ENCODE data around the gene CD151.

The CD151 gene

DNA sequence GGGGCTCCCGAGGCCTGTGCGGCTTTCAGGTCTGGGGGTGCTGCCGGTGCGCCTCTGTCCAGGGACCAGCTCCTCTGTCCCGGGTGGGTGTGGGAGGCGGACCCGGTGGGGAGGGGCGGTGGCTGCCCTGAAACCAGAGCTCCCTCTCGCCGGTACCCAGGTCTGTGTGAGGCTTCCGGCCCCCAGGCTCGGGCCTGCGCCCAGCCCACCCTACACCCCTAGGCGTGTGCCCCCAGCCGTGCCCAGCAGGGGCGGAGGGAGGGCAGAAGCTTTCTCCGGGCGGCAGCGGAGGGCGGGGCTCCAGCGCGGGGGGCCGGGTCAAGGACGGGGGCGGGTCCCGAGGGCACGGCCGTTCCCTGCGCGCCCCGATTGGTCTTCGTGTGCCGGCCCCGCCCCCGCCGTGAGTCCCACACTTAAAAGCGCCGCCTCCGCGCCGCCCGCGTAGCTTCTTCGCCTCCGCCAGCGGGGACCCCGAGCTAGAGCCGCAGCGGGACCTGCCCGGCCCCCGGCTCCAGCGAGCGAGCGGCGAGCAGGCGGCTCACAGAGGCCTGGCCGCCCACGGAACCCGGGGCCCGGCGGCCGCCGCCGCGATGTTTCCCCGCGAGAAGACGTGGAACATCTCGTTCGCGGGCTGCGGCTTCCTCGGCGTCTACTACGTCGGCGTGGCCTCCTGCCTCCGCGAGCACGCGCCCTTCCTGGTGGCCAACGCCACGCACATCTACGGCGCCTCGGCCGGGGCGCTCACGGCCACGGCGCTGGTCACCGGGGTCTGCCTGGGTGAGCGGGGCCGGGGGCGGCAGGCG is 13.4 kb upstream of the CD151 start:
- no peak overlapping the region for H3K27ac Mint-ChIP-seq
- H3K36me3 Mint-ChIP-seq = no peaks in the 10 kb centered on the region
- H3K27me3 Mint-ChIP-seq = no peaks in the 10 kb centered on the region
- H3K4me1 Mint-ChIP-seq (ENCODE audit: low read depth) = peaks cover 10% of the 10 kb centered on the region
- H3K9me3 Mint-ChIP-seq (ENCODE audit: low read depth) = no peaks in the 10 kb centered on the region
- H3K4me3 Mint-ChIP-seq = peak overlapping the region; percentile 49

DNA sequence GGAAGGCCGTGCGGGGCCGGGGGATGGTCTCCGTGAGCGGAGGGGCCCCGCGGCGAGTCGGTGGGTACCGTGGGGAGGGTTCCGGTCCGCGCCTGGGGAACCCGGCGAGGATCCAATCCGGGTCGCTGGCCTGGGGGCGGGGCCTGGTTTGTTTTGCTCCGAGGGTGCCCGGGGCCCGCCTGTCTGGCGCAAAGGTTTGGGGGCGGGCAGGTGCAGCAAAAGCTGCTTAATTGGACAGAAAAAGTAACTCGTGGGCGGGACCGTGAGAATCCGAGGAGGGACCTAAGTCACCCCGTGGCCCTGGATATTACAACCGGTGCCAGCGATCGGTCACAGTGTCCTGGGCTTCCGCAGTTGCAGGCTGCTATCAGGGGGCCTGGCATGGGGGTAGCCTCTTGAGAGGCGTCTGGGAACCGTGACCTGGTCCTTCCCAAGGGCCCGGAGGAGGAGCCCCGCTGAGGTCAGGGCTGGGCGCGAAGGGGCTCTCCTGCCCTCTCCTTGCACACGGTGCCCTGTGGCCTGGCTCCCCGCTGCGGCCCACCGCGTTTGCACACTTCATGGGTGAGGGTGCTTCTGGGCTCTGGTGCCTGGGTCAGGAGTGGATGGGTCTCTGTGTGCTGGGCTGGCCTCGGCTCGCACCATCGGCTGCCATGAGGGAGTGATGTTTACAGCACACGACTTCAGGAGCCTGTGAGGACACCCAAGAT is 12.7 kb upstream of the CD151 start:
- Mint-ChIP-seq H3K27me3 (no peaks in the 10 kb centered on the region), H3K36me3 (no peaks in the 10 kb centered on the region)

DNA sequence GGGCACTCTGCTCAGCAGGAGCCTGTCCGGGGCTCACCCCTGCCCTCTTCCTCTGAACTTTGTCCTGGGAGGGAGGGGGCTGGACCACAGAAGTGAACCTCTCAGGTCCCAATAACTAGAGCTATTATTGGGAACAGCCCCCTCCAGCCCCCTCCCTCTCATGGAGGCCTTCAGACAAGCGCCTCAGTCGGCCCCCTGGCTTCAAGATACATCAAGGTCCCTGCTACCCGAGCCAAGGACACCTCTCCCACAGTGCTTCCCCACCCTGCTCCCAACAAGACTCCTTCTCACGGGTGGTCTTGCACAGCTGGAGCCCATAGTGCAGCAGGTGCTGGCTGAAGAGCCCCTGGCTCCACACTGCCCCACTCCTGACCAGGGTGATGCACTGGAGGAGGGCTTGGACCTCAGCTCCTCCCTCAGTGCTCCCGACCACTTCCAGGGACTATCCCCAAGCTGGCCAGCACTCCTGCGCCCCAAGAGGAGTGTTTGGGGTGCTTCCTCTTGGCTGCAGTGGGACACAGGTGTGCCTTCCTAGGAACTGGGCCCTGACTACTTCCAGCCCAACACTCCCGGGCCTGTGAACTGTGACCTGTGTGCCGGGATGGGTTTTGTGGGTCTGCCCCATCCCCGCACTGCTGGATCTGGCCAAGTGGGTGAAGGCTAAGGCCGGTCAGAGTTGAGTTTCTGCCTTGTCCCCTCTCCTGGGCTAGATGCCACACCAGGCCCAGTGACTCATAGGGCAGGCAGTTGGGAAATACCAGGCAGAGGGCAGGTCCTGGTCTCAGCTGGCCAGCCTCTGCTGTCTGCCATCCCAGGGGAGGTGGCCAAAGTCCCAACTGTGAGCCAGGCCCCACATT is 11.9 kb upstream of the CD151 start:
- Mint-ChIP-seq H3K27ac (no peak overlapping the region), H3K4me3 (peak overlapping the region; percentile 83), H3K36me3 (no peaks in the 10 kb centered on the region), H3K27me3 (no peaks in the 10 kb centered on the region), H3K4me1 (ENCODE audit: low read depth) (peaks cover 10% of the 10 kb centered on the region), H3K9me3 (ENCODE audit: low read depth) (no peaks in the 10 kb centered on the region)

More for the DNA sequence above, 12.7 kb upstream of the CD151 start:
- H3K4me1 Mint-ChIP-seq (ENCODE audit: low read depth) = peaks cover 10% of the 10 kb centered on the region
- no peaks in the 10 kb centered on the region for H3K9me3 Mint-ChIP-seq (ENCODE audit: low read depth)
- peak overlapping the region; percentile 83 for H3K4me3 Mint-ChIP-seq
- peak overlapping the region; percentile 76 for H3K27ac Mint-ChIP-seq

DNA sequence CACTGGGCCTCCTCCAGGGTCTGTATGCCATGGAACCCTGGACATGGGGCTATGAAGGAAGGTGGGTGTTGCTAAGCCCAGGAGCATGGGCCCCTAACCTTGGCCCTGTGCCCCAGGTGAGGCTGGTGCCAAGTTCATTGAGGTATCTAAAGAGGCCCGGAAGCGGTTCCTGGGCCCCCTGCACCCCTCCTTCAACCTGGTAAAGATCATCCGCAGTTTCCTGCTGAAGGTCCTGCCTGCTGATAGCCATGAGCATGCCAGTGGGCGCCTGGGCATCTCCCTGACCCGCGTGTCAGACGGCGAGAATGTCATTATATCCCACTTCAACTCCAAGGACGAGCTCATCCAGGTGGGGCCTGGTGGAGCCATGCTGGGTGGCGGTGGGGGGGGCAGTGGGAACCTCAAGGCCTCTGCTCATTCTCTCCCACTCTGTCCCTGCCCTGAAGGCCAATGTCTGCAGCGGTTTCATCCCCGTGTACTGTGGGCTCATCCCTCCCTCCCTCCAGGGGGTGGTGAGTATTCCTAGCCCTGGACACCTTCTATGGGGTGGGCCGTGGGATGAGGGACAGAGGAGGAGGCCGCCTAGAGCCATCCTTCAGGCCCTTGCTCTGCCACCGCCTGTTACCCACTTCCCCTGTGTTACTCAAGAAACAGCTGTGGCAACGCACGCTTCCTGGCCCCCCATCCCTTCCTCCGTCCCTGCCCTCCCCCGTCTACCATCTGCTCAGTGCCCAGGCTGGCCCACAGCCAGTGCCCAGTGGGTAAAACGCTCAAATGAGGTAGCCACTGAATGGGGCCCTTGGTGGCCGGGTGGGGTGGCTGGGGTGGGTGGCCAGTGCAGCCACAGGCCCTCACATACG is 11.0 kb upstream of the CD151 start:
- no peaks in the 10 kb centered on the region for H3K9me3 Mint-ChIP-seq (ENCODE audit: low read depth)
- peak overlapping the region; percentile 30 for H3K4me3 Mint-ChIP-seq
- no peak overlapping the region for H3K27ac Mint-ChIP-seq
- peaks cover 14% of the 10 kb centered on the region for H3K4me1 Mint-ChIP-seq (ENCODE audit: low read depth)
- no peaks in the 10 kb centered on the region for H3K27me3 Mint-ChIP-seq
- no peaks in the 10 kb centered on the region for H3K36me3 Mint-ChIP-seq

DNA sequence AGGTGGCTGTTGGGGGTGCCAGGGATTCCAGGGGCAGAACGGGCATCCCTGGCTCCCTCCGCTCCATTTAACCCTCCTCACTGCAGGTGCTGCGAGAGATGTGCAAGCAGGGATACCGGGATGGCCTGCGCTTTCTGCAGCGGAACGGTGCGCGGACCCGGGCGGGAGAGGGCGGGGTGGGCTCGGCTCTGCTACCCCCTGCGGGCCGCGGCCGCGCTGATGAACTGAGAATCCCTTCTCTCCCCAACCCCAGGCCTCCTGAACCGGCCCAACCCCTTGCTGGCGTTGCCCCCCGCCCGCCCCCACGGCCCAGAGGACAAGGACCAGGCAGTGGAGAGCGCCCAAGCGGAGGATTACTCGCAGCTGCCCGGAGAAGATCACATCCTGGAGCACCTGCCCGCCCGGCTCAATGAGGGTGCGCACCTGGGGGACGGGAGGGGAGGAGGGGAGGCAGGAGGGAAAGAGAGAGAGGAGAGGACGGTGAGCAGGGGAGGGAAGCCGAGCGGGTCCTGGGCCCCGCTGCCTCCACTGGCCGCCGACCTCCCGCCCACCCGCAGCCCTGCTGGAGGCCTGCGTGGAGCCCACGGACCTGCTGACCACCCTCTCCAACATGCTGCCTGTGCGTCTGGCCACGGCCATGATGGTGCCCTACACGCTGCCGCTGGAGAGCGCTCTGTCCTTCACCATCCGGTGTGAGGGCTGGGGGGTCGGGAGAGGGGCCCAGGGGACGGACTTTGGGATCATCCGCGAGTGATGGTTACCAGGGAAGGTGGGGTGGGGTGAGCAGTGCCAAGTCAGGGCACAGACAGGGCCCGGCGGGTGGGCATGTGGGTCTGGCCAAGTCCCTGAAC is 9.1 kb upstream of the CD151 start:
- no peak overlapping the region for H3K27ac Mint-ChIP-seq

DNA sequence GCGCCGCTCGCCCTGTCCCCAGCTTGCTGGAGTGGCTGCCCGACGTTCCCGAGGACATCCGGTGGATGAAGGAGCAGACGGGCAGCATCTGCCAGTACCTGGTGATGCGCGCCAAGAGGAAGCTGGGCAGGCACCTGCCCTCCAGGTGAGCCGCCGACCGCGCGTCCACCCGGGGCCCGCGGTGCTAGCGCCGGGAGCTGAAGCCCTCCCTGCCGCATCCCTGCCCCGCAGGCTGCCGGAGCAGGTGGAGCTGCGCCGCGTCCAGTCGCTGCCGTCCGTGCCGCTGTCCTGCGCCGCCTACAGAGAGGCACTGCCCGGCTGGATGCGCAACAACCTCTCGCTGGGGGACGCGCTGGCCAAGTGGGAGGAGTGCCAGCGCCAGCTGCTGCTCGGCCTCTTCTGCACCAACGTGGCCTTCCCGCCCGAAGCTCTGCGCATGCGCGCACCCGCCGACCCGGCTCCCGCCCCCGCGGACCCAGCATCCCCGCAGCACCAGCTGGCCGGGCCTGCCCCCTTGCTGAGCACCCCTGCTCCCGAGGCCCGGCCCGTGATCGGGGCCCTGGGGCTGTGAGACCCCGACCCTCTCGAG is 8.4 kb upstream of the CD151 start:
- H3K27ac Mint-ChIP-seq = no peak overlapping the region
- no peak overlapping the region for H3K4me3 Mint-ChIP-seq
- H3K36me3 Mint-ChIP-seq = no peaks in the 10 kb centered on the region
- H3K27me3 Mint-ChIP-seq = peaks cover 2% of the 10 kb centered on the region
- H3K9me3 Mint-ChIP-seq (ENCODE audit: low read depth) = no peaks in the 10 kb centered on the region
- peaks cover 25% of the 10 kb centered on the region for H3K4me1 Mint-ChIP-seq (ENCODE audit: low read depth)

More for the DNA sequence above, 9.1 kb upstream of the CD151 start:
- no peaks in the 10 kb centered on the region for H3K9me3 Mint-ChIP-seq (ENCODE audit: low read depth)
- H3K27me3 Mint-ChIP-seq = peaks cover 2% of the 10 kb centered on the region
- H3K4me3 Mint-ChIP-seq = no peak overlapping the region
- no peaks in the 10 kb centered on the region for H3K36me3 Mint-ChIP-seq
- H3K4me1 Mint-ChIP-seq (ENCODE audit: low read depth) = peaks cover 19% of the 10 kb centered on the region

DNA sequence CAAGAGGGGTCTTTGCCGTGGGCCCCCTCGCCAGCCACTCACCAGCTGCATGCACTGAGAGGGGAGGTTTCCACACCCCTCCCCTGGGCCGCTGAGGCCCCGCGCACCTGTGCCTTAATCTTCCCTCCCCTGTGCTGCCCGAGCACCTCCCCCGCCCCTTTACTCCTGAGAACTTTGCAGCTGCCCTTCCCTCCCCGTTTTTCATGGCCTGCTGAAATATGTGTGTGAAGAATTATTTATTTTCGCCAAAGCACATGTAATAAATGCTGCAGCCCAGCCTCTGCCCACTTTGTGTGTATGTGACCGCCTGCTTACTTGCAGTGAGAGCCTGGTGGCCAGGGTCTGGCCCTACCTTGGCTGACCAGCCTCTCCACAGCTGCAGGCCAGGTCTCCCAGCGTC is 7.8 kb upstream of the CD151 start:
- Mint-ChIP-seq H3K36me3 (no peaks in the 10 kb centered on the region), H3K27me3 (peaks cover 2% of the 10 kb centered on the region), H3K27ac (no peak overlapping the region), H3K9me3 (ENCODE audit: low read depth) (no peaks in the 10 kb centered on the region), H3K4me1 (ENCODE audit: low read depth) (peaks cover 28% of the 10 kb centered on the region), H3K4me3 (no peak overlapping the region)

DNA sequence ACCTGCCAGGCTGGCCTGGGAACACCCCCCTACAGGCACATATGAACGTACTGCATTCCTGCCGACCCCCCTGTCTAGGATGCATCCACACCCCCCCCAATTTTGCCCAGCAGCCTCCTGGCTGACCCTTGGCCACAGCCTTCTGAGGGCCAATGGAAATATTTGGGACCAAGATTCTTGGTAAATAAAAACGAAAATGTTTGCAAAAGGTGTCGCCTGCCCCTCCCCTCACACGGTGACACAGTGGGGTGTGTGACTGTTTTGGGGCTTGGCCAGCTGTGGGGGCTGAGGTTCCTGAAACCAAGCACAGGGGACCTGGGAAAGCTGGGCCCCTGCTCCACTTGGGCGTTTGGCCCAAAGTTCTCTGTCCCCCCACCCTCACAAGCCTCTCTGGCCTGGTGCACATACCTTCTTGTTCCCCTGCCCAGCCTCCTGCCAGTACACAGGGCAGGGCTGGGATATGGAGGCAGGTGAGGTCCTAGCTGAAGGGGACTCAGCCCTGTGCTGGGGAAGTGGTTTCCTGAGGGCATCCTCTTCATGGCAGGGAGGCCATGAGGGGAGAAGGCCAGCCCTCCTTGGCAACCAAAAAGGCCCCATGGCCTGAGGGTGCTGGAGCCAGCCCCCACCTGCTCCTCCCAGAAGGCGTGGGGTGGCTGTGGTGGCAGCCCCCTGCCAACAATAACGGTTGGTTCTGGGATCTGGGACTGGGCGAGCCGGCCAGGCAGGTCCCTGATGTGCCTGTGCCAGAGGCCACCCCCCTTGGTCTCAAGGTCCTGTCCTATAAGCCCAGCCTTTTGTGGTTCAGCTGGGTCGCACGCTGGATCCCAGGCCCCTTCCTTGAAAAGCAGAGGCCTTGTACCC is 7.2 kb upstream of the CD151 start:
- no peaks in the 10 kb centered on the region for H3K36me3 Mint-ChIP-seq
- H3K9me3 Mint-ChIP-seq (ENCODE audit: low read depth) = no peaks in the 10 kb centered on the region
- no peak overlapping the region for H3K4me3 Mint-ChIP-seq
- peaks cover 26% of the 10 kb centered on the region for H3K4me1 Mint-ChIP-seq (ENCODE audit: low read depth)
- H3K27me3 Mint-ChIP-seq = peaks cover 2% of the 10 kb centered on the region
- H3K27ac Mint-ChIP-seq = no peak overlapping the region

DNA sequence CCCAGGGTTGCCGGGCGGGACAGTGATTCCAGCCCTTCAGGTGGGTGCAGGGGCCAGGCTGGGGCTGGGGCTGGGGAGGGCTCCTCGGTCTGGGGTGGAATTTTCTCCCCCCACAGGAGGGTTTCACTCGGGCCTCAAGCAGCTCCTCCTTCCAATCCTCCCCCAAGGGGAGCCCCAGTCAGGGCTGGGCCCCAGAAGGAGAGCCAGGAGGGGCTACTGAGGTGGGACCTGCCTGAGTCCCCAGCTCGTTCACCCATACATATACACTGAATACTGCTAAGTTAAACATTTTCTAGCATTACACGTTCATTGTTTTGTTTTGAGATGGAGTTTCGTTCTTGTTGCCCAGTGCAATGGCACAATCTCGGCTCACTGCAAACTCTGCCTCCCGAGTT is 6.5 kb upstream of the CD151 start:
- peaks cover 20% of the 10 kb centered on the region for H3K4me1 Mint-ChIP-seq (ENCODE audit: low read depth)
- no peaks in the 10 kb centered on the region for H3K36me3 Mint-ChIP-seq
- H3K27me3 Mint-ChIP-seq = peaks cover 2% of the 10 kb centered on the region
- peak overlapping the region; percentile 72 for H3K4me3 Mint-ChIP-seq
- H3K9me3 Mint-ChIP-seq (ENCODE audit: low read depth) = no peaks in the 10 kb centered on the region
- no peak overlapping the region for H3K27ac Mint-ChIP-seq

DNA sequence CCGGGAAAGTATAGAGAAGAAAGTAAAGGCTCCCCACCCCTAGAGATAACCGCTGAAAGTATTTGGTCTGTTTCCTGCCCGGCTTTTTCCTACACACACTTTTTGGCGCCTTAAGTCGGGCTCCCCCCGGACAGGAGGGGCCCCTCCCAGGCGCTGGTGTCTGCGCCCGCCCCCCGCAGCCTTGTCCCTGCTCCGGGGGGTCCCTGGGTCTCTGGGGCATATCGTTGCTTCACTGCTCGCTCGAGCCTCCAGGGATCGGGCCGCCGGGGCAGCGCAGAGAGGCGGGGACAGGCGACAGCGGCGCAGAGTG is 6.0 kb upstream of the CD151 start:
- Mint-ChIP-seq H3K27me3 (peaks cover 2% of the 10 kb centered on the region), H3K4me3 (peak overlapping the region; percentile 72), H3K36me3 (no peaks in the 10 kb centered on the region), H3K9me3 (ENCODE audit: low read depth) (no peaks in the 10 kb centered on the region), H3K4me1 (ENCODE audit: low read depth) (peaks cover 20% of the 10 kb centered on the region), H3K27ac (no peak overlapping the region)

DNA sequence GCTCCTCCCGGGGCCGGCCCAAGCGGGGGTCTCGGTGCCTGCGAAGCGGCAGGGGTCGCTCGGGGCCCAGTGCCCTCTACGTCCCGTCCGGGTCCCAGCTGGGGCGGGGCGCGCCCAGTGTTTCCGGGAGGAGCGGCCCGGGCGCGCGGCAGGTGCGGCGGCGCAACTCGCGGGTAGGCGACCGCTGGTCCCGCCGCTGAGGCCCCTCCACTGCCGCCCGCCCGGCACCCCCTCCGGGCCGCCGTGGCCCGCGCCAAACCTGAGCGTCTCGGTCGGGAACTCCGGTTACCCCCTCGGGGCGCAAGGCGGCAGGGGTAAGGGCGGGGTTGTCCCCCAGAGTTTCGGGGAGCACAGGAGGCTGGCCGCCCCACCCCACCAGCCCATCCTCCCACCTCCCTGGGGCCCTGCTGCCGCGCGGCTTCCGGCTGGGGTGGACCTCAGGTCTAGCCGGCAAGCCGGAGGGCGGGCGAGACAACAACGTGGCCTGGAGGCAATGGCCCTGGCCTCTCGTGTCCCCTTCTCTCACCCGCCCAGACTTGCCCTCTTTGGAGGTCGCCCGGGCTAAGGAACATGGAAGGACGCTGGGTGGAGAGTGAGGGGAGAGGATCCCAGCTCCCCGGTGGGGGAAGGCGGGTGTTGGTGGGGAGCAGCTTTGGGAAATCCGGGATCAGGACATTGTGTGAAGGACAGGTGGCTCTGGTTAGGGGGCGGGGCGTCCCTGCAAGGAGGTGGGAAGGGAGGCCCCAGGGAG is 5.4 kb upstream of the CD151 start:
- Mint-ChIP-seq H3K4me3 (peak overlapping the region; percentile 74), H3K27me3 (peaks cover 2% of the 10 kb centered on the region), H3K27ac (no peak overlapping the region), H3K4me1 (ENCODE audit: low read depth) (peaks cover 21% of the 10 kb centered on the region), H3K36me3 (no peaks in the 10 kb centered on the region), H3K9me3 (ENCODE audit: low read depth) (no peaks in the 10 kb centered on the region)

DNA sequence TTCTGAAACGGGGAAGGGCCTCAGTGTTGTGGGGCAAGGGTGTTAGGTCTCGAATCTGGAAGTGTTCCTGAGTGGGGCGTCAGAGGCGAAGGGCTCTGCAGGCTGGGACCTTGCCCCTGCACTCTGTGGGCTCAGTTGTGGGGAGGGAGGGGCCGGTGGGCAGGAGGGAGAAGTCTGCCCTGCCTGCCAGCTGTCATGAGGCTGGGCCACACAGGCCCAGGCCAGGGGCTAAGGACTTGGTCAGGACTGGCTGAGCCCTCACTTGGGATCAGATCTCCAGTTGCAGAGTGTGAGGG is 4.9 kb upstream of the CD151 start, which contains the start of gene CRACR2B:
Gene CRACR2B (plus strand): TSS at position 23 of the 296 bp plus-strand sequence. CDS start 689 bp downstream, outside the sequence.
- Mint-ChIP-seq H3K4me1 (ENCODE audit: low read depth) (peaks cover 21% of the 10 kb centered on the region), H3K36me3 (no peaks in the 10 kb centered on the region), H3K9me3 (ENCODE audit: low read depth) (no peaks in the 10 kb centered on the region), H3K4me3 (peak within 1 kb of the TSS; percentile 74), H3K27ac (no peak within 1 kb of the TSS), H3K27me3 (peaks cover 2% of the 10 kb centered on the region)
